Measurements from ENCODE around the gene GDPD1. TPM values are rescaled to one million over a fixed set of nuclear protein-coding genes. Genes with fewer than 3 reads are reported as not detected.
A peak's percentile ranks its signal among the peaks of the same experiment; 100 is the strongest.
"Not testable (repeated sequence)": the region's sequence is repeated elsewhere in the genome, so short reads cannot be mapped to it uniquely, and the experiment has no call there.

GDPD1 gene
- polyA plus RNA-seq, 2 of the 4 experiments (the other 2 are of a cell fraction) = 2.4 to 6.7 TPM

- TF ChIP-seq E2F6 (IDR thresholded peaks at IDR 0.05; ENCODE audit: borderline replicate concordance, low read depth) = no peak
- no peak for TF ChIP-seq MAZ (IDR thresholded peaks at IDR 0.05; ENCODE audit: borderline replicate concordance, low read depth, low read length)
- TF ChIP-seq ZFP36 (IDR thresholded peaks at IDR 0.05; ENCODE audit: borderline replicate concordance, partially characterized antibody) = no peak
- TF ChIP-seq USF2 (IDR thresholded peaks at IDR 0.05) = no peak
These were observed 69.6 kb downstream of the GDPD1 start (continued) for GRCh38 chr17:59289981-59290301.

GRCh38 chr17:59290302-59290998, 70.1 kb downstream of the GDPD1 start:
- peak in 1 of 2 experiments; percentile 34 for DNase-seq (ENCODE audit: low read depth in 1 of 2, low spot score in 1 of 2)
- not testable (repeated sequence) for H3K4me3 ChIP-seq, H3K9me3 ChIP-seq, H3K4me2 ChIP-seq, ATAC-seq, H3K27ac ChIP-seq, H3K4me1 ChIP-seq, FAIRE-seq
- TF ChIP-seq FOXS1 (CRISPR knock-in tag; IDR thresholded peaks at IDR 0.05) (peak; percentile 84; the same call in 1 of the 2 replicates), HOXB13 (CRISPR knock-in tag; IDR thresholded peaks at IDR 0.05; ENCODE audit: low read depth) (peak; percentile 58; the same call in 1 of the 2 replicates), ZNF302 (CRISPR knock-in tag; IDR thresholded peaks at IDR 0.05) (peak; percentile 85; the same call in 1 of the 2 replicates)
- 66% methylated on average over 12 of the region's 12 CpGs for WGBS (ENCODE audit: missing lambda C conversion rate)
- ChIA-PET CTCF (interaction anchor here (0.6 to 2.0 kb wide), 2 partner anchors 21 to 202 kb away, joined by 3 to 5 read pairs; no protein-coding TSS in a partner anchor), POLR2A (interaction anchor here (0.6 kb wide), 1 partner anchor 280 kb away, joined by 3 read pairs; no protein-coding TSS in a partner anchor)

- Histone ChIP-seq H3K4me1 (0 out of 3 replicates have a peak, but pooled peaks cover 3% of the 10 kb centered on the region), H3K4me3 (no peak overlapping the region), H3K4me2 (no peak overlapping the region), H3K27ac (no peak overlapping the region), H3K9me3 (no peaks in the 10 kb centered on the region)
- ChIA-PET CTCF (no interaction called here), POLR2A (no interaction called here)
- ATAC-seq (no peak), DNase-seq (ENCODE audit: low read depth in 1 of 2, low spot score in 1 of 2) (no peak), FAIRE-seq (no peak)
- no peak for TF ChIP-seq MAX (IDR thresholded peaks at IDR 0.05)
- no peak for TF ChIP-seq RNF2 (IDR thresholded peaks at IDR 0.05; ENCODE audit: borderline replicate concordance, low read depth)
- TF ChIP-seq KDM5A (IDR thresholded peaks at IDR 0.05) = no peak
- no peak for TF ChIP-seq REST (IDR thresholded peaks at IDR 0.05)
- no peak for TF ChIP-seq FOXS1 (CRISPR knock-in tag; IDR thresholded peaks at IDR 0.05)
- TF ChIP-seq CHD4 (IDR thresholded peaks at IDR 0.05; ENCODE audit: borderline replicate concordance) = no peak
- TF ChIP-seq USF2 (IDR thresholded peaks at IDR 0.05) = no peak
- WGBS (ENCODE audit: missing lambda C conversion rate) = 51% methylated on average over 1 of the region's 1 CpG
These were observed 71.8 kb downstream of the GDPD1 start for GRCh38 chr17:59292174-59292523.

GRCh38 chr17:59296190-59296589, 75.9 kb downstream of the GDPD1 start:
- no peak for ATAC-seq
- 81% methylated on average over 2 of the region's 2 CpGs for WGBS (ENCODE audit: missing lambda C conversion rate)
- FAIRE-seq = peak; percentile 43
- DNase-seq (ENCODE audit: low read depth in 1 of 2, low spot score in 1 of 2) = no peak
- Histone ChIP-seq H3K9me3 (no peaks in the 10 kb centered on the region), H3K4me3 (no peak overlapping the region), H3K27ac (no peak overlapping the region), H3K4me1 (no peaks in the 10 kb centered on the region), H3K4me2 (no peak overlapping the region)
- ChIA-PET CTCF (interaction anchor here (0.7 kb wide), 1 partner anchor 76 kb away, joined by 3 read pairs; the partner anchor contains the start of gene GDPD1), POLR2A (no interaction called here)
- TF ChIP-seq GATA3 (IDR thresholded peaks at IDR 0.05; ENCODE audit: borderline replicate concordance) (no peak), CEBPB (IDR thresholded peaks at IDR 0.05) (no peak), ELK1 (IDR thresholded peaks at IDR 0.05; ENCODE audit: low read depth, low read length) (no peak), HOXB5 (CRISPR knock-in tag; IDR thresholded peaks at IDR 0.05) (no peak), JUN (IDR thresholded peaks at IDR 0.05) (no peak), USF2 (IDR thresholded peaks at IDR 0.05) (no peak), POLR2A (IDR thresholded peaks at IDR 0.05; ENCODE audit: low read length) (no peak), RFX5 (IDR thresholded peaks at IDR 0.05) (no peak), RCOR1 (IDR thresholded peaks at IDR 0.05; ENCODE audit: low read depth, low read length) (no peak), FOXS1 (CRISPR knock-in tag; IDR thresholded peaks at IDR 0.05) (no peak), HDAC2 (IDR thresholded peaks at IDR 0.05) (no peak), HOXB13 (CRISPR knock-in tag; IDR thresholded peaks at IDR 0.05; ENCODE audit: low read depth) (no peak), KDM5A (IDR thresholded peaks at IDR 0.05) (no peak), MAX (IDR thresholded peaks at IDR 0.05) (no peak)

Data from A549 (cell line).